Measurements from ENCODE around the gene GAST. TPM values are rescaled to one million over a fixed set of nuclear protein-coding genes. Genes with fewer than 3 reads are reported as not detected.

The GAST gene
- total and polyA plus RNA-seq, 2 of the 4 experiments (the other 2 are of a cell fraction) = not detected

GRCh38 chr17:41682631-41683030 lies 29.5 kb upstream of the GAST start:
- intact Hi-C loops (cut with micrococcal nuclease) = no loop called here
- Histone ChIP-seq H4K91ac (ENCODE audit: insufficient read depth, low read depth, low read length) (no peak overlapping the region), H3K4me2 (ENCODE audit: low read depth, low read length) (no peak overlapping the region), H4K8ac (ENCODE audit: low read depth in 2 of 2, low read length in 2 of 2) (no peak overlapping the region), H2BK120ac (ENCODE audit: low read depth, low read length) (no peak overlapping the region), H2AK9ac (replicated peaks; ENCODE audit: low read depth, low read length, poor library complexity) (no peak overlapping the region), H4K5ac (ENCODE audit: low read depth, low read length) (no peak overlapping the region), H3K14ac (replicated peaks; ENCODE audit: low read depth, low read length) (no peak overlapping the region), H2AFZ (replicated peaks; ENCODE audit: low read length, poor library complexity) (no peak overlapping the region), H3K4ac (ENCODE audit: low read depth, low read length) (no peak overlapping the region), H2BK15ac (ENCODE audit: low read depth, low read length) (no peak overlapping the region), H2AK5ac (ENCODE audit: low read depth, low read length) (no peak overlapping the region), H3K79me1 (ENCODE audit: low read depth in 1 of 2, low read length in 2 of 2) (peaks cover 0 to under 1% of the 10 kb centered on the region in 2 experiments; a peak in 2 of 4 replicates), H3K9me1 (ENCODE audit: insufficient read depth, low read length) (no peaks in the 10 kb centered on the region), H2BK20ac (ENCODE audit: low read depth, low read length) (no peak overlapping the region), H3K23ac (ENCODE audit: low read depth, low read length) (no peak overlapping the region), H3K36me3 (ENCODE audit: control insufficient read depth, insufficient read depth, low read length) (no peaks in the 10 kb centered on the region), H3K9me3 (ENCODE audit: control insufficient read depth, insufficient read depth, low read length) (no peaks in the 10 kb centered on the region), H4K20me1 (ENCODE audit: insufficient read depth, low read length) (no peaks in the 10 kb centered on the region), H3K27me3 (ENCODE audit: control insufficient read depth, insufficient read depth, low read length) (peaks cover 7% of the 10 kb centered on the region), H3K4me3 (ENCODE audit: insufficient read depth, low read depth, low read length) (no peak overlapping the region), H2BK5ac (ENCODE audit: low read depth, low read length, poor library complexity, severe bottlenecking) (no peak overlapping the region), H3K4me1 (ENCODE audit: control insufficient read depth, insufficient read depth, low read length) (peaks cover 6% of the 10 kb centered on the region), H3K9ac (ENCODE audit: low read depth, low read length) (no peak overlapping the region), H3K27ac (ENCODE audit: insufficient read depth, low read length) (no peak overlapping the region), H3K18ac (ENCODE audit: low read depth, low read length) (no peak overlapping the region), H3K56ac (ENCODE audit: extremely low read depth, insufficient read depth, low read length) (no peak overlapping the region)
- dilution Hi-C loops (cut with HindIII; ENCODE audit: low sequenced_read_pairs, unreplicated experiment) = no loop called here
- DNase-seq (no peak), ATAC-seq (ENCODE audit: low read depth) (no peak)
- in situ Hi-C loops (cut with MboI; ENCODE audit: low sequenced_read_pairs) = no loop called here
- TF ChIP-seq USF2 (IDR thresholded peaks at IDR 0.05; ENCODE audit: low read depth, low read length) (no peak), CHD1 (IDR thresholded peaks at IDR 0.05; ENCODE audit: low read depth, low read length) (no peak), MAFK (IDR thresholded peaks at IDR 0.05; ENCODE audit: low read depth, low read length) (no peak), ELK1 (IDR thresholded peaks at IDR 0.05; ENCODE audit: borderline replicate concordance, low read depth, low read length) (no peak), SMC3 (IDR thresholded peaks at IDR 0.05; ENCODE audit: low read depth, low read length) (no peak), BHLHE40 (IDR thresholded peaks at IDR 0.05; ENCODE audit: low read depth, low read length) (no peak), RCOR1 (IDR thresholded peaks at IDR 0.05; ENCODE audit: insufficient replicate concordance, low read length) (no peak), NFE2L2 (IDR thresholded peaks at IDR 0.05; ENCODE audit: low read depth, low read length) (no peak)
- POLR2A ChIA-PET (ENCODE audit: unreplicated experiment) = no interaction called here
- BruUV-seq (replicated peaks) = no TSS peak
- CTCF ChIA-PET = no interaction called here
- no CpG with 5 or more reads among the region's 5 CpGs for WGBS, 2 experiments (ENCODE audit: extremely low coverage in 2 of 2, insufficient read length in 1 of 2)
